Measurements from ENCODE around the gene TRHDE.

TRHDE gene

DNA sequence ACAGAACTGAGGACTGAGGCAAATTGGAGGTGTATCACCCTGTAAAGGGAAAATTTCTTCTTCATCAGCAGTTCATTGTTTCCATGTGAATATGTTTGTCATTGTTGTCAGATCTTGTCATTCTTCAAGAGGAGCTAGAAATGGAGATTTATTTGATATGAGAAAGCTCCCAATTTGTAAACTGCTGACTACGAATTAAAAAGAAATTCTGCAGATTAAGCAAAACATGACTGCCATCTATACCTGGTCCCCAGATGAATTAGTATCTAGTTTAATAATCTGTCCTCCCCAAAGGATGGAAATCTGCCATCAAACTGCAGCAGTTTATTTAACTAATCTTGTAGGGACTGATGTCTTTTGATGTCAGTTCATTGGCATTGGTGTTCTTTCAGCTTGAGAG, 162.8 kb downstream of the TRHDE start:
- no peaks in the 10 kb centered on the region for H3K36me3 ChIP-seq (ENCODE audit: control insufficient read depth, insufficient read depth, low read length)
- H3K27ac ChIP-seq (ENCODE audit: low read depth, low read length) = no peak overlapping the region
- 0 out of 2 replicates have a peak, but pooled peaks cover 3% of the 10 kb centered on the region for H3K4me1 ChIP-seq (ENCODE audit: control insufficient read depth, insufficient read depth, low read length)
- no peak overlapping the region for H3K4me3 ChIP-seq (ENCODE audit: low read depth, low read length)
- no peaks in the 10 kb centered on the region for H3K9me3 ChIP-seq (ENCODE audit: control insufficient read depth, insufficient read depth, low read length)
- H3K27me3 ChIP-seq (ENCODE audit: control insufficient read depth, insufficient read depth, low read length) = no peaks in the 10 kb centered on the region
- H3K9ac ChIP-seq (ENCODE audit: low read depth, low read length) = no peak overlapping the region

DNA sequence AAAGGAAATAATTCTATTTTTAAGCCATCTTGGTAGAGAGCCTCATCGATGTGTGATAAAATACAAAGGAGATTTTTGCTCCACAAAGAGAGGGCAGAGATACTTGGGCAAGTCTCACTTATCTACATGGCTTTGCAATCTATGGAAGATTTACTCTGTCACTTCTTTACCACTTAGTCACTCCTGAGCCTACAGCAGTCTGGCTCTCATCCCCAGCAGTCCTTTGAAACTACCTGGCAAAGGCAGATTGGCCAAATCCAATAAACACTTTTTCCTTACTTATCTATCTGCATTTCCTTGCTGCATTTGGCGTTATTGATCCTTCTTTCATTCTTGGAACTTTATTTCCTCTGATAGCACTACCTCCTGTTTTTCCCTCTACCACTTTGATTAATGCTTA, 170.0 kb downstream of the TRHDE start:
- Histone ChIP-seq H3K36me3 (ENCODE audit: control insufficient read depth, insufficient read depth, low read length) (no peaks in the 10 kb centered on the region), H3K27me3 (ENCODE audit: control insufficient read depth, insufficient read depth, low read length) (no peaks in the 10 kb centered on the region), H3K27ac (ENCODE audit: low read depth, low read length) (no peak overlapping the region), H3K9me3 (ENCODE audit: control insufficient read depth, insufficient read depth, low read length) (no peaks in the 10 kb centered on the region), H3K4me3 (ENCODE audit: low read depth, low read length) (no peak overlapping the region), H3K9ac (ENCODE audit: low read depth, low read length) (no peak overlapping the region), H3K4me1 (ENCODE audit: control insufficient read depth, insufficient read depth, low read length) (peaks cover 31% of the 10 kb centered on the region)

DNA sequence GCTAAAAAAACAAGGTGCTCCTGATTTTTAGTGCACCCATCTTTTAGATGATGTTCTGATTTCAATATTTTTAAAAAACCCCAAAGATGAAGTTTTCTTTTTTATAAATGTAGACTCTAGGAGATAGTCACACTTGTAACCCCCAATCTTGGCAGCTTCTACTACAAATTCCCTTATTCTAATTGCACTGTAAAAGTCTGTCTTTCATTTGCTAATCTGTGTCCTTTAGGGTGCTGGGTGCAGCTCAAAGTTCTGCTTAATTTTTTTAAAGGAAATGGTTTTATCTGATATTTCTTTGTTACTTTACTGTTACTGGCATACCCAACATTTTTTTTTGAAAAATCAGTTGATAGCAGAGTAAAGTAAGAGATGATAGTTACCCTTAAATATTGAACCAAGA, 172.0 kb downstream of the TRHDE start:
- Histone ChIP-seq H3K9me3 (ENCODE audit: control insufficient read depth, insufficient read depth, low read length) (no peaks in the 10 kb centered on the region), H3K9ac (ENCODE audit: low read depth, low read length) (no peak overlapping the region; the same call in 1 of the 2 replicates), H3K27ac (ENCODE audit: low read depth, low read length) (peak overlapping the region; percentile 74), H3K4me1 (ENCODE audit: control insufficient read depth, insufficient read depth, low read length) (peaks cover 35% of the 10 kb centered on the region), H3K4me3 (ENCODE audit: low read depth, low read length) (peak overlapping the region; percentile 25; the same call in 1 of the 2 replicates), H3K27me3 (ENCODE audit: control insufficient read depth, insufficient read depth, low read length) (no peaks in the 10 kb centered on the region), H3K36me3 (ENCODE audit: control insufficient read depth, insufficient read depth, low read length) (no peaks in the 10 kb centered on the region)

DNA sequence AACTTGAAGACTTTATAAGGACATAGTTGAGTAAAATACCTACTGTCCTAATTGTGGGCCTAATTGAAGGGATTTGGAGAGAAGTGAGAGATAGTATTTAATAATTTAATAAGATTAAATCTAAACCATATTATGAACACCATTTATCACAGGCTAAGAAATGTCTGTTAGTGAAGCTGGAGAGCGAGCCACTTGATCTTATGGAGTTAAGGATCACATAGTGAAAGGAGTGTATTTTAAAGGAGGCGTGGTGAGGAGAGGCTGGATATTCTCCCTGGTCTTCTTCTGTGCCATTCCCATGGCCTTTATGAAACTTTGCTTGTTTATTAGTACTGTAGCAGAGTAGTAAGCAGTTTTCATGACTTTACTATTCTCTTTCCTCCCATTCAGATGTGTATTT, 172.4 kb downstream of the TRHDE start:
- H3K9me3 ChIP-seq (ENCODE audit: control insufficient read depth, insufficient read depth, low read length) = no peaks in the 10 kb centered on the region
- no peaks in the 10 kb centered on the region for H3K36me3 ChIP-seq (ENCODE audit: control insufficient read depth, insufficient read depth, low read length)
- peak overlapping the region; percentile 25; the same call in 1 of the 2 replicates for H3K4me3 ChIP-seq (ENCODE audit: low read depth, low read length)
- H3K27me3 ChIP-seq (ENCODE audit: control insufficient read depth, insufficient read depth, low read length) = no peaks in the 10 kb centered on the region
- peak overlapping the region; percentile 74 for H3K27ac ChIP-seq (ENCODE audit: low read depth, low read length)
- H3K9ac ChIP-seq (ENCODE audit: low read depth, low read length) = peak overlapping the region; percentile 4; the same call in 1 of the 2 replicates
- H3K4me1 ChIP-seq (ENCODE audit: control insufficient read depth, insufficient read depth, low read length) = peaks cover 35% of the 10 kb centered on the region

DNA sequence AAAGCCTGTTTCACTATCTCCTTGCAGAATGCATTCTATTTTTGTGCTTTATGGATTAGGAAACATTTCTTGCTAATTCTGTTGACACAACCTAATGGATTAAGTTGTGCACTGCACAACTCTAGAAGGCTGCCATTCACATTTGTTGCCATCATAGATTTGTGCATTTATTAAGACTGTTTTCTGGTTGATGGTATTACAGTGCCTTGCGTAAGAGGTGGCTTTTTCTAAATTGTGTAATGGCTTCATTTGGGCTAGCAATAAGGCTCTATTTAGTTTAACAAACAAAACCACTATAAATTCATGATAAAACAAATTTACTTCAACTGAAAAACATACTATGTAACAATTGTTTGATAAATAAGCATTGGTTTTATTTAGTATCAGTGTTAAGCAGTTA, 175.9 kb downstream of the TRHDE start:
- Histone ChIP-seq H3K9ac (ENCODE audit: low read depth, low read length) (no peak overlapping the region), H3K4me1 (ENCODE audit: control insufficient read depth, insufficient read depth, low read length) (peaks cover 24% of the 10 kb centered on the region), H3K9me3 (ENCODE audit: control insufficient read depth, insufficient read depth, low read length) (peaks cover 3% of the 10 kb centered on the region), H3K4me3 (ENCODE audit: low read depth, low read length) (no peak overlapping the region), H3K27me3 (ENCODE audit: control insufficient read depth, insufficient read depth, low read length) (no peaks in the 10 kb centered on the region), H3K36me3 (ENCODE audit: control insufficient read depth, insufficient read depth, low read length) (no peaks in the 10 kb centered on the region), H3K27ac (ENCODE audit: low read depth, low read length) (no peak overlapping the region)

DNA sequence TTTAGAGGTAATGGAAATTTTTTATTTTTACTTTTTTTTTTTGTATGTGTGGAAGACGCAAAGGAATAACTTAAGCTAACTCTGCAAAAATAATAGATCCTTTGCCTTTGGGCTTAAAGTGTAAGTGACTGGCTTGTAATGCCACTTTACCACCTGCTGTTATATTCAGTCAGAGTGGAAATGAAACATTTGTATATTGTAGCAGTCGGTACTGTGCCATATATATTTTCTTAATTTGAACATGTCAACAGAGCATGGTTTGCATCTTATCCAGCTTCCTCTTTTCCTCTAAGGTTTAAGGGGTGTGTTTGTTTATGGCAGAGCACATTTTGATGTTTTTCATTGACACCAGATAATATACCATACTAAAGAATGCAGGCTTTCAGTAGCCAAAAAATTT, 176.6 kb downstream of the TRHDE start:
- Histone ChIP-seq H3K9ac (ENCODE audit: low read depth, low read length) (no peak overlapping the region), H3K4me1 (ENCODE audit: control insufficient read depth, insufficient read depth, low read length) (peaks cover 16% of the 10 kb centered on the region), H3K4me3 (ENCODE audit: low read depth, low read length) (no peak overlapping the region), H3K36me3 (ENCODE audit: control insufficient read depth, insufficient read depth, low read length) (no peaks in the 10 kb centered on the region), H3K27ac (ENCODE audit: low read depth, low read length) (no peak overlapping the region), H3K9me3 (ENCODE audit: control insufficient read depth, insufficient read depth, low read length) (peaks cover 10% of the 10 kb centered on the region), H3K27me3 (ENCODE audit: control insufficient read depth, insufficient read depth, low read length) (no peaks in the 10 kb centered on the region)

DNA sequence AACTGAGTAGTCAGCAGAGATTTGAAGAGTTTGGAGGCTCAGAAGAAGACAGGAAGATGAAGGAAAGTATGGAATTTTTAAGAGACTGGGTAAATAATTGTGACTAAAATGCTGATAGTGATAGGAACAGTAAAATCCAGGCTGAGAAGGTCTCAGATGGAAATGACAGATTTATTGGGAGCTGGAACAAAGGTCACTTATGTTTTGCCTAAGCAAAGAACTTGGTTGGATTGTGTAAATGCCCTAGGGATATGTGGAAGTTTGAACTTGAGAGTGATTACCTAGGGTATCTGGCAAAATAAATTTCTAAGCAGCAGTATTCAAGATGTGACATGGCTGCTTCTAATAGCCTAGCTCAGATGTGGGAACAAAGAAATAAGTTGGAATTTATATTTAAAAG, 180.9 kb downstream of the TRHDE start:
- no peaks in the 10 kb centered on the region for H3K27me3 ChIP-seq (ENCODE audit: control insufficient read depth, insufficient read depth, low read length)
- peaks cover 5% of the 10 kb centered on the region; the same call in 1 of the 2 replicates for H3K4me1 ChIP-seq (ENCODE audit: control insufficient read depth, insufficient read depth, low read length)
- no peak overlapping the region for H3K4me3 ChIP-seq (ENCODE audit: low read depth, low read length)
- no peak overlapping the region for H3K9ac ChIP-seq (ENCODE audit: low read depth, low read length)
- H3K27ac ChIP-seq (ENCODE audit: low read depth, low read length) = no peak overlapping the region
- H3K36me3 ChIP-seq (ENCODE audit: control insufficient read depth, insufficient read depth, low read length) = no peaks in the 10 kb centered on the region
- H3K9me3 ChIP-seq (ENCODE audit: control insufficient read depth, insufficient read depth, low read length) = peaks cover 21% of the 10 kb centered on the region

DNA sequence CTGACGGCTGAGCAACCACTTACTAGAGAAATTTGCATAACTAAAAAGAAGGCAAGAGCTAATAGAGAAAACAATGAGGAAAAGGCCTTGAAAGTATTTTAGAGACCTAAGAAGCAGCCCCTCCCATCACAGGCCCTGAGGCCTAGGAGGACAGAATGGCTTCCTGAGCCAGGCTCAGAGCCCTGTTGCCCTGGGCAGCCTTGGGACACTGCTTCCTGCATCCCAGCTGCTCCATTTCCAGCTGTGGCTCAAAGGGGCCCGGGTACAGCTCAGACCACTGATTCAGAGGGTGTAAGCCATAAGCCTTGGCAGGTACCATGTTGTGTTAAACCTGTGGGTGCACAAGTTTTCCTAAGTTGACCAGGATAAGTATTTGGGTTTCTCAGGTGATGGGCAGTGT, 181.4 kb downstream of the TRHDE start:
- H3K4me1 ChIP-seq (ENCODE audit: control insufficient read depth, insufficient read depth, low read length) = peaks cover 4% of the 10 kb centered on the region; the same call in 1 of the 2 replicates
- H3K27me3 ChIP-seq (ENCODE audit: control insufficient read depth, insufficient read depth, low read length) = no peaks in the 10 kb centered on the region
- H3K36me3 ChIP-seq (ENCODE audit: control insufficient read depth, insufficient read depth, low read length) = no peaks in the 10 kb centered on the region
- no peak overlapping the region for H3K9ac ChIP-seq (ENCODE audit: low read depth, low read length)
- peaks cover 21% of the 10 kb centered on the region for H3K9me3 ChIP-seq (ENCODE audit: control insufficient read depth, insufficient read depth, low read length)
- H3K27ac ChIP-seq (ENCODE audit: low read depth, low read length) = no peak overlapping the region
- H3K4me3 ChIP-seq (ENCODE audit: low read depth, low read length) = no peak overlapping the region

DNA sequence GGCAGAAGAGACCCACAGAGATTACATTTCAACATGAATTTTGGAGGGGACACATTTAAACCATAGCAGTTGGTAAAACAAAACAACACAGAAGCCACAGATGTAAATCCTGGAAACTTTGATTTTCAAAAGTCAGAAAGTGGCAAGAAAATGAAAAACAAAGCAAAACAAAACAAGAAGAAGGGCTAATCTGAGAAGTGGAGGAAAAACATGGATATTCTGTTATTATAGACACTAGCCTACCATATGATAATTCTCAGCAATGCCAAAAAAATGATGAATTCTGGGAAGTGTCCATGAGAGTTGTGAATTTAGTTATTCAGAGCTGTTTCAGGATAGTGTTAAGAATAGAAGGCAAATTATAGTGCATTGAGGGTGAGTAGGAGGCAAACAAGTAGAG, 192.3 kb downstream of the TRHDE start:
- no peak overlapping the region for H3K4me3 ChIP-seq (ENCODE audit: low read depth, low read length)

DNA sequence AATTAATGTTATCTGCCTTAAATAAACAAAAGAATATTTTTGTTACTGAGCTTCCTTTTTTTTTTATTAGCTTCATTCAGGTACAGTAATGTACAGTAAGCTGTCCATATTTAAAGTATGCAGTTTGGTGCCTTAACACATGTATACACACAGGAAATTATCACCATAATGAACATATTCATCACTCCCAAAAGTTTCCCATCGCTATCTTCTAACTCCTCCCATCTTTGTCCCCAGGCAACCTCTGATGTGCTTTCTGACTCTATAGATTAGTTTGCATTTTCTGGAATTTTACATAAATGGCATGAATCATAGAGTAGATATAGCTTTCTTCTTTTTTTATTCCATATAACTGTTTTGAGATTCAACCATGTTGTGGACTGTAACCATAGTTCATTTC, 193.0 kb downstream of the TRHDE start:
- Histone ChIP-seq H3K27me3 (ENCODE audit: control insufficient read depth, insufficient read depth, low read length) (no peaks in the 10 kb centered on the region), H3K9me3 (ENCODE audit: control insufficient read depth, insufficient read depth, low read length) (no peaks in the 10 kb centered on the region), H3K4me3 (ENCODE audit: low read depth, low read length) (no peak overlapping the region), H3K4me1 (ENCODE audit: control insufficient read depth, insufficient read depth, low read length) (no peaks in the 10 kb centered on the region), H3K27ac (ENCODE audit: low read depth, low read length) (no peak overlapping the region), H3K9ac (ENCODE audit: low read depth, low read length) (no peak overlapping the region), H3K36me3 (ENCODE audit: control insufficient read depth, insufficient read depth, low read length) (no peaks in the 10 kb centered on the region)

More for the DNA sequence above, 192.3 kb downstream of the TRHDE start:
- Histone ChIP-seq H3K27me3 (ENCODE audit: control insufficient read depth, insufficient read depth, low read length) (no peaks in the 10 kb centered on the region), H3K9me3 (ENCODE audit: control insufficient read depth, insufficient read depth, low read length) (no peaks in the 10 kb centered on the region), H3K4me1 (ENCODE audit: control insufficient read depth, insufficient read depth, low read length) (no peaks in the 10 kb centered on the region), H3K36me3 (ENCODE audit: control insufficient read depth, insufficient read depth, low read length) (no peaks in the 10 kb centered on the region), H3K27ac (ENCODE audit: low read depth, low read length) (no peak overlapping the region), H3K9ac (ENCODE audit: low read depth, low read length) (no peak overlapping the region)

DNA sequence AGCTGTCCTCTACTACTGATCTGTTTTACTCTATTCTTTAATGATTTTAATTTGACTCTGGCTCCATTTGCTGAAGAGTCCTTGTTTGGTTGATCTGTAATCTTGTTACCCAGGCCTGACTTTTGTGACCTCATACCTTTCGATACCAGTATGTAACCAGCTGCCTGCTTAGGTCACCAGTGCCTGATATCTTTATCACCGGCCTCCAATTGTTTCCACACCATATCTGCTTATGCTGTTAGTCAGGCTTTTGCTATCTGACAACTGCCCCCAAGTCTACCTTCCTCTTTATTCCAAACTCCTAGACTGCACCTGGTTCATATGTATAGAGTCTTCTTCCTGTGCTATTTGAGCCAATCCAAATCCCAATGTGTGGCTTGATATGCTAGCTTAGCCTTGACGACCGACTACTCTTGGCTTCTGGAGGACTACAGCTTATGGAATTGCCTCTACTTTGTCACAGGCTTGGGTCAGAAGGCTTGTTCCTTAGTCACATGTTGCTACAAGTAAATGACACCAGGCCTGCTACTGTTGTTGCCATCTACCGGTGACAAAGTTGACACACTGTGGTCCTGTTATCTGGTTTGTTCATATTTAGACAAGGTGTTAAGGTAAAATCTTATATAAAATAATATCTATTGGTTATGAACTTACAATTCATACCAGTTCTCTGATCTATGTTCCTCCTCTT, 193.9 kb downstream of the TRHDE start:
- Histone ChIP-seq H3K4me3 (ENCODE audit: low read depth, low read length) (no peak overlapping the region), H3K36me3 (ENCODE audit: control insufficient read depth, insufficient read depth, low read length) (no peaks in the 10 kb centered on the region), H3K9me3 (ENCODE audit: control insufficient read depth, insufficient read depth, low read length) (no peaks in the 10 kb centered on the region)

More for the DNA sequence above, 193.9 kb downstream of the TRHDE start:
- Histone ChIP-seq H3K27ac (ENCODE audit: low read depth, low read length) (no peak overlapping the region), H3K9ac (ENCODE audit: low read depth, low read length) (no peak overlapping the region), H3K27me3 (ENCODE audit: control insufficient read depth, insufficient read depth, low read length) (no peaks in the 10 kb centered on the region), H3K4me1 (ENCODE audit: control insufficient read depth, insufficient read depth, low read length) (no peaks in the 10 kb centered on the region)
